ENCODE measurements around the gene FHL2. TPM values are rescaled to one million over a fixed set of nuclear protein-coding genes. Genes with fewer than 3 reads are reported as not detected.
A peak's percentile ranks its signal among the peaks of the same experiment; 100 is the strongest.

Gene FHL2
- total and polyA plus RNA-seq, 2 experiments from 2014 or later, result 17.9 to 18.8 TPM

- H3K4me2 ChIP-seq, result no peak overlapping the region
Measured at GRCh38 chr2:105445498-105445897, 46.6 kb upstream of the FHL2 start.

DNA sequence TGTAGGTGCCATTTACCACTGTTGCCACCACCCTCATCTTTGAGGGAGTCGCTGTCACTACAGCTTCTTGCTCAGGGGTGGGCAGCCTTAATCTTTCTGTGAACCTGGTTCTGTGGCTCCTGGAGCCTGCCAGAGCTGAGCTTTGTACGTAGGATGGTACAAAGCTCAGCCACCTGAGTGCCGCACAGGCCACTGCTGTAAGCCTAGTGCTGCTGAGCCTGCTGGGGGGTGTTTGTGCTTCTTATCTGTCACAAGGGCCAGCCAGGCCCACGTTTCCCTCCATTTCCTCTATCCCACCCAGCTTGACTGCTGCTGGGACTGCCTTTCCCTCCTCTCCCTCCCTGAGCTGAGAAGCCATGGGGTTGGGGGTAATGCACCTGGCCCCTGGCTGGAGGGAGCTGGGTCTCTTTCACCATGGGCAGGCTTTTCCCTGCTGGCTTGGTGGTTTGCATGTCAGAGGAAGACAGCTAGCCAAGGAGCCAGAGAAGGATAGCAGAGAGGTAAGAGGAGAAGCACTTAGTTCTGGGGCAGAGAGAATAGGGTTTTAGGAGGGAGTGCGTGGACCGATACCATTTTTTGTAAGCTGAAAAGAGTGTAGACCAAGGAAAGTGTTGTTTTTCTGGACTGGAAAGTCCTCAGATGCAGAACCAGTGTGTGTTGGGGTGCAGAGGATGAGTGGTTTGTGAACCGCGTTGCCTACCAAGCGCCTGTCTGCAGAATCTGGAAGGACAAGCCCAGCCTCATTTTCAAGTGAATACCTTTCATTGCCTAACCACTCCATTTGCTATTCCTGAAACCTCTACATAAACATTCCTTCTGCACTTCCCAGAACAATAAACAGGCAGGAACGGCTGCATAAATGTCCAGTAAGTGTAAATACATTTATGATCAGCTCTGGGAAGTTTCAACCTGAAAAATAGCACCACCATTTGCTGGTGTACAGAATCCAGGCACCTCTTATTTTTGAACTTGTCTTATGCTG lies 45.1 kb upstream of the FHL2 start:
- no peaks in the 10 kb centered on the region for H3K27me3 ChIP-seq
- peaks cover 4% of the 10 kb centered on the region for H3K4me1 ChIP-seq (ENCODE audit: insufficient read depth)
- peak; percentile 25 for DNase-seq (ENCODE audit: low spot score)
- no peaks in the 10 kb centered on the region for H3K9me2 ChIP-seq (replicated peaks; ENCODE audit: insufficient read depth)
- no peak overlapping the region for H3K4me3 ChIP-seq
- peak overlapping the region; percentile 1 for H3K27ac ChIP-seq
- whole genome bisulfite sequencing (ENCODE audit: low lambda C conversion rate, missing lambda C conversion rate), result 60% methylated on average over 10 of the region's 10 CpGs
- no peak overlapping the region for H2AFZ ChIP-seq
- no peaks in the 10 kb centered on the region for H4K20me1 ChIP-seq (ENCODE audit: insufficient read depth, poor library complexity, severe bottlenecking)
- H3K9me3 ChIP-seq (ENCODE audit: low read depth), result no peaks in the 10 kb centered on the region
- TF ChIP-seq EZH2 (IDR thresholded peaks at IDR 0.05; ENCODE audit: borderline replicate concordance) (no peak), EZH2phosphoT487 (IDR thresholded peaks at IDR 0.05; ENCODE audit: low read depth, severe bottlenecking, unreplicated experiment) (no peak)
- TF ChIP-seq, protein P1, sequence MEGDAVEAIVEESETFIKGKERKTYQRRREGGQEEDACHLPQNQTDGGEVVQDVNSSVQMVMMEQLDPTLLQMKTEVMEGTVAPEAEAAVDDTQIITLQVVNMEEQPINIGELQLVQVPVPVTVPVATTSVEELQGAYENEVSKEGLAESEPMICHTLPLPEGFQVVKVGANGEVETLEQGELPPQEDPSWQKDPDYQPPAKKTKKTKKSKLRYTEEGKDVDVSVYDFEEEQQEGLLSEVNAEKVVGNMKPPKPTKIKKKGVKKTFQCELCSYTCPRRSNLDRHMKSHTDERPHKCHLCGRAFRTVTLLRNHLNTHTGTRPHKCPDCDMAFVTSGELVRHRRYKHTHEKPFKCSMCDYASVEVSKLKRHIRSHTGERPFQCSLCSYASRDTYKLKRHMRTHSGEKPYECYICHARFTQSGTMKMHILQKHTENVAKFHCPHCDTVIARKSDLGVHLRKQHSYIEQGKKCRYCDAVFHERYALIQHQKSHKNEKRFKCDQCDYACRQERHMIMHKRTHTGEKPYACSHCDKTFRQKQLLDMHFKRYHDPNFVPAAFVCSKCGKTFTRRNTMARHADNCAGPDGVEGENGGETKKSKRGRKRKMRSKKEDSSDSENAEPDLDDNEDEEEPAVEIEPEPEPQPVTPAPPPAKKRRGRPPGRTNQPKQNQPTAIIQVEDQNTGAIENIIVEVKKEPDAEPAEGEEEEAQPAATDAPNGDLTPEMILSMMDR (IDR thresholded peaks at IDR 0.05; ENCODE audit: poor library complexity), result no peak
- peak overlapping the region; percentile 12 for H3K4me2 ChIP-seq
- no peaks in the 10 kb centered on the region for H3K79me2 ChIP-seq
- H3K36me3 ChIP-seq (replicated peaks; ENCODE audit: insufficient read depth, low read depth), result no peaks in the 10 kb centered on the region

More at GRCh38 chr2:105445498-105445897, 46.6 kb upstream of the FHL2 start:
- peaks cover 3% of the 10 kb centered on the region for H3K4me1 ChIP-seq (ENCODE audit: insufficient read depth)
- no peak overlapping the region for H2AFZ ChIP-seq
- no peaks in the 10 kb centered on the region for H3K79me2 ChIP-seq
- H4K20me1 ChIP-seq (ENCODE audit: insufficient read depth, poor library complexity, severe bottlenecking), result no peaks in the 10 kb centered on the region
- H3K27me3 ChIP-seq, result no peaks in the 10 kb centered on the region
- TF ChIP-seq EZH2phosphoT487 (IDR thresholded peaks at IDR 0.05; ENCODE audit: low read depth, severe bottlenecking, unreplicated experiment) (no peak), EZH2 (IDR thresholded peaks at IDR 0.05; ENCODE audit: borderline replicate concordance) (no peak)
- TF ChIP-seq, protein P1 (IDR thresholded peaks at IDR 0.05; ENCODE audit: poor library complexity), result no peak
- H3K4me3 ChIP-seq, result no peak overlapping the region
- DNase-seq (ENCODE audit: low spot score), result no peak
- no peaks in the 10 kb centered on the region for H3K9me3 ChIP-seq (ENCODE audit: low read depth)
- WGBS (ENCODE audit: low lambda C conversion rate, missing lambda C conversion rate), result 89% methylated on average over 5 of the region's 5 CpGs
- H3K36me3 ChIP-seq (replicated peaks; ENCODE audit: insufficient read depth, low read depth), result no peaks in the 10 kb centered on the region
- no peaks in the 10 kb centered on the region for H3K9me2 ChIP-seq (replicated peaks; ENCODE audit: insufficient read depth)
- no peak overlapping the region for H3K27ac ChIP-seq

DNA sequence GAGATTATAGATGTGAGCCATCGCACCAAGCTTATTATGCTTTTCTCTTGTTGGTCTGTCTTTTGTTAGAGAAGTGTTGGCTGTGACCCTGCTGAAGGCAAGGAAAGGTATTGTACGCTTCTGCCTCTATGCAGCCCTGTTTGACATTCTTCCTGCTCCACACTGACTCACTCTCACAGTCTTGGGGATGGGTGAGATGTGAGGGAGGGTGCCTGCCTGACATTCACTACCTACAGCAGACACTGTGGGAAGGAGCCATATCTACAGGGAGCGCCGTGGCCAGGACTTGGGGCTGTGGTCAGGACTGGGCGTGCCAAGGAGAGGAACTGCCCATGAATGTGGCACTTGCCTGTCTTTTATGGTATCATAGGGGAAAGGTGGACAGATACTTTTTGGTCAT lies 43.9 kb upstream of the FHL2 start:
- H3K79me2 ChIP-seq, result no peaks in the 10 kb centered on the region
- no peak for DNase-seq (ENCODE audit: low spot score)
- H3K36me3 ChIP-seq (replicated peaks; ENCODE audit: insufficient read depth, low read depth), result no peaks in the 10 kb centered on the region
- H3K4me3 ChIP-seq, result no peak overlapping the region
- whole genome bisulfite sequencing (ENCODE audit: low lambda C conversion rate, missing lambda C conversion rate), result 92% methylated on average over 5 of the region's 5 CpGs
- H3K4me2 ChIP-seq, result no peak overlapping the region
- H3K4me1 ChIP-seq (ENCODE audit: insufficient read depth), result peaks cover 16% of the 10 kb centered on the region
- H3K9me2 ChIP-seq (replicated peaks; ENCODE audit: insufficient read depth), result no peaks in the 10 kb centered on the region
- no peak overlapping the region for H3K27ac ChIP-seq
- H2AFZ ChIP-seq, result no peak overlapping the region
- H3K9me3 ChIP-seq (ENCODE audit: low read depth), result no peaks in the 10 kb centered on the region
- H3K27me3 ChIP-seq, result no peaks in the 10 kb centered on the region
- TF ChIP-seq EZH2 (IDR thresholded peaks at IDR 0.05; ENCODE audit: borderline replicate concordance) (no peak), EZH2phosphoT487 (IDR thresholded peaks at IDR 0.05; ENCODE audit: low read depth, severe bottlenecking, unreplicated experiment) (no peak)
- TF ChIP-seq, protein P1 (IDR thresholded peaks at IDR 0.05; ENCODE audit: poor library complexity), result no peak
- H4K20me1 ChIP-seq (ENCODE audit: insufficient read depth, poor library complexity, severe bottlenecking), result no peaks in the 10 kb centered on the region

All from hepatocyte (in vitro differentiated cells).